Measurements from ENCODE around the gene MLF2.

The MLF2 gene

DNA sequence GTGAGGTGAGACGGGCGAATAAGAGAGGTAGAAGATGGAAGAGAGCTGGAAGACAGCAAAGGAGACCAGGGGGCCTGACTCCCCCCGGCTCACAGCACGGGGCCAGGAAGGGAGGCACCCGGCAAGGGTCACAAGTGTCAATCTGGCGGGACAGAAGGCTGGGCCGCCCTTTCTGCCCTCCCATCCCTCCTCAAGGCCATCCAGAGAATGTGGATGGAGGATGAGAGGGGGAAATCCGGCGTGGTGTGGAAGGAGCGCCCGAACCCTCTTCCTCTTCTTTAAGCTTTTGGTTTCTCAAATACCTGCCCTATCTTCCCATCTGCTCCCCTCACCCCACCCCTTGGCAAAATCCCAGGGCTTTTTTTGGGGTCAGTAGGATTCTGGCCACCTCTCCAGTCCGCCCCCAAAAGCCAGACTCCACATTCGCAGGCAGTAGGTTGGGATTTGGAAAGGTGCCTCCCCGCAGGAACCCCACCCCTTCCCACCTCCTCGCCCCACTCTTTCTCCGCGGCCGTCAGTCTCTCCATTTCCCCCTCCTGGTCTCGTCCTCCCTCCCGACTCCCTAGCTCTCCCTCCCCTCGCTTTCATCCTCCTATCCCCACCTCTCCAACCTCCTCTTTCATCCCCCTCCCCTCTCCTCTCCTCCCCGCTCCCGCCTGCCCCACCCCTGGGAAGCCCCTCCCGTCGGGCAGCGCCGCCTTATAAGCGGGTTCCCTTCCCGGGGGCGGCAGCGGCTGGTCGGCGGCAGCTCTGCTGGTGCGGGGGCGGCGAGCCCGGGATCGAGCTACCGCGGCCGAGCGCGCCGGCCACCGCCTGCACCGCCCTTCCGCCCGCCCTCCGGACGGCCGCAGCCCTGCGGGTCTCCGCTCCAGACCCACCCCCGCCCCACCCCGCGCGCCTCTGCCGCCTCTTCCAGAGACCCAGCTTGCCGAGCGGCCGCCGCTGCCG is 13.0 kb upstream of the MLF2 start, which contains the start of gene PTMS:
PTMS (plus strand) TSS at position 730 of the 948 bp plus-strand sequence. CDS start 343 bp downstream, outside the sequence.
- TF ChIP-seq NFIC (IDR thresholded peaks at IDR 0.05) (peak; percentile 69; the same call in 1 of the 2 replicates), ZBTB7A (IDR thresholded peaks at IDR 0.05; ENCODE audit: low read depth) (peak; percentile 42; the same call in 1 of the 2 replicates), FOXM1 (IDR thresholded peaks at IDR 0.05; ENCODE audit: borderline replicate concordance, low read depth) (peak; percentile 40; the same call in 1 of the 2 replicates), TAF1 (IDR thresholded peaks at IDR 0.05; ENCODE audit: low read depth) (no peak; the same call in none of the 2 replicates), EP300 (IDR thresholded peaks at IDR 0.05; ENCODE audit: borderline replicate concordance) (peak; percentile 5; the same call in 1 of the 2 replicates), EGR1 (IDR thresholded peaks at IDR 0.05) (peak; percentile 99), TEAD4 (IDR thresholded peaks at IDR 0.05) (peak; percentile 33; the same call in 1 of the 2 replicates), YY1 (IDR thresholded peaks at IDR 0.05; ENCODE audit: low read depth) (0 out of 2 replicates have a peak, but pooled peaks have one; percentile 31), RAD21 (IDR thresholded peaks at IDR 0.05; ENCODE audit: low read depth) (no peak), TCF12 (IDR thresholded peaks at IDR 0.05; ENCODE audit: low read depth) (peak; percentile 58), CREB1 (IDR thresholded peaks at IDR 0.05; ENCODE audit: low read depth) (no peak), CEBPB (IDR thresholded peaks at IDR 0.05) (no peak)
- TF ChIP-seq, protein P1, sequence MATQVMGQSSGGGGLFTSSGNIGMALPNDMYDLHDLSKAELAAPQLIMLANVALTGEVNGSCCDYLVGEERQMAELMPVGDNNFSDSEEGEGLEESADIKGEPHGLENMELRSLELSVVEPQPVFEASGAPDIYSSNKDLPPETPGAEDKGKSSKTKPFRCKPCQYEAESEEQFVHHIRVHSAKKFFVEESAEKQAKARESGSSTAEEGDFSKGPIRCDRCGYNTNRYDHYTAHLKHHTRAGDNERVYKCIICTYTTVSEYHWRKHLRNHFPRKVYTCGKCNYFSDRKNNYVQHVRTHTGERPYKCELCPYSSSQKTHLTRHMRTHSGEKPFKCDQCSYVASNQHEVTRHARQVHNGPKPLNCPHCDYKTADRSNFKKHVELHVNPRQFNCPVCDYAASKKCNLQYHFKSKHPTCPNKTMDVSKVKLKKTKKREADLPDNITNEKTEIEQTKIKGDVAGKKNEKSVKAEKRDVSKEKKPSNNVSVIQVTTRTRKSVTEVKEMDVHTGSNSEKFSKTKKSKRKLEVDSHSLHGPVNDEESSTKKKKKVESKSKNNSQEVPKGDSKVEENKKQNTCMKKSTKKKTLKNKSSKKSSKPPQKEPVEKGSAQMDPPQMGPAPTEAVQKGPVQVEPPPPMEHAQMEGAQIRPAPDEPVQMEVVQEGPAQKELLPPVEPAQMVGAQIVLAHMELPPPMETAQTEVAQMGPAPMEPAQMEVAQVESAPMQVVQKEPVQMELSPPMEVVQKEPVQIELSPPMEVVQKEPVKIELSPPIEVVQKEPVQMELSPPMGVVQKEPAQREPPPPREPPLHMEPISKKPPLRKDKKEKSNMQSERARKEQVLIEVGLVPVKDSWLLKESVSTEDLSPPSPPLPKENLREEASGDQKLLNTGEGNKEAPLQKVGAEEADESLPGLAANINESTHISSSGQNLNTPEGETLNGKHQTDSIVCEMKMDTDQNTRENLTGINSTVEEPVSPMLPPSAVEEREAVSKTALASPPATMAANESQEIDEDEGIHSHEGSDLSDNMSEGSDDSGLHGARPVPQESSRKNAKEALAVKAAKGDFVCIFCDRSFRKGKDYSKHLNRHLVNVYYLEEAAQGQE (IDR thresholded peaks at IDR 0.05; ENCODE audit: low read depth), result no peak

DNA sequence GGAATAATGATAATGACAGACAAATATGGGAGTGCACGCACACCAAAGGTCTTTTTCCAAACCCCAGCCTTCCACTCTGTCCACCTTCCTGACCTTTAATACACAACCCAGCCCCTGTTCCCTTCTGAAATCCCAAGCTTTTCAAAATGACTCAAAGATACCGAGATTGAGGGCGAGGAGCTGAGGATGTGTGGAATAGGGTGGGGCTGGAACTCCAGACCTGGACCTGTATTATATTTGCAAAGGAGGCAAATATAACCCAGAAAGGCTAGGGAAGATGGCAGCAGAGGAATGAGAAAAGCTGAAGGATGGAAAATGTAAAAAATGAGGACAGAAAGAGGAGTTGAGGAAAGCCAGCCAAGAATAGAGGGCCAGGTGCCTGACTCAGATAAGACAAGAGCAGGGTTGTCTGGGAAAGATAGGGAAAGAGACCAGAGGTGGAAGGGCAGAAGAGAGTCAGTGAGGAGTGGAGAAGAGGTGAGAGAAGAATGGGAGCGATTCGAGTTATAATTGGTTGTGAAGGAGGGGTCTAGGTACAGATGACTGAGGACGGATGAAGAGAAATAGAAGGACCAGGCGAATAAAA is 12.2 kb upstream of the MLF2 start:
- TF ChIP-seq CREB1 (IDR thresholded peaks at IDR 0.05; ENCODE audit: low read depth), result no peak
- TF ChIP-seq, protein P2, sequence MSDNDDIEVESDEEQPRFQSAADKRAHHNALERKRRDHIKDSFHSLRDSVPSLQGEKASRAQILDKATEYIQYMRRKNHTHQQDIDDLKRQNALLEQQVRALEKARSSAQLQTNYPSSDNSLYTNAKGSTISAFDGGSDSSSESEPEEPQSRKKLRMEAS (IDR thresholded peaks at IDR 0.05), result peak; percentile 13; the same call in 1 of the 2 replicates

DNA sequence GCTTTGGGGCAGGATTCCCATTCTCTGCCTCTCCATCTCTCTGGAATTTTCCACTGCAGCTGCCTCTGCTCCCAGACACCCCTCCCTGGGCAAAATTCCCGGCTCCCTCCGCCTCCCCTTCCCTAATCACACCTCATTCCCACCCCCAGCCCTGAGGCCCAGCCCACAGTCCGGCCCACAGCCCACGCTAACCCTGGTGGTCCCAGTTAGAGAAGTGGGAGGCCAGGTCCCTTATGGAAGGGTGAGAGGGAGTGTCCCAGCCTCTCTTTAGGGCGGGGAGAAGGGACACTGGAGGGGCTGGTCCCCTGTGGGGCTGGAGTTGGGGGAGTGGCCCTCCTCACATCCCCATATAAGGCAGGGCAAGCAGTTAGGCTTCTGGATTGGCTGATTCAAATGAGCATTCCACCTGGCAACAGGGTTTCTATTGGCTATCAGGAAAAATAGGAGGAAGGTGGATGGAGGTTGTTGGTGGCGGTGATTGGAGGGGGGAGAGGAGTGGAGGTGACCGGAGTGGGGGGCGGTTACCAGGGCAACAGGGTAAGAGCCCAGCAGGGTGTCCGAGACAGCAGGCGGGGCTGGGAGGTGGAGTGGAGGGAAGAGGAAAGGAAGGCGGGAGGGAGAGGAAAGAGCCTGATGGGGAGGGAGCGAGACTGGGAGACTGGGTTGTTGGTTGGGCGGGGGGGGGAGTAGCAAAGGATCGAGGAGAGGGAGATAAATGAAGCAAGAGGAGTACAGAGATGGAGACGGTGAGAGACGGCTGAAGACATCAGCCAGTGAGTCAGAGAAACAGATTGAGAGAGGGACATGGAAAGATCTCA is 11.3 kb upstream of the MLF2 start:
- TF ChIP-seq NFIC (IDR thresholded peaks at IDR 0.05), result no peak
- TF ChIP-seq, protein P2 (IDR thresholded peaks at IDR 0.05), result peak; percentile 25; the same call in 1 of the 2 replicates
- TF ChIP-seq TEAD4 (IDR thresholded peaks at IDR 0.05), result 0 out of 2 replicates have a peak, but pooled peaks have one; percentile 12
- TF ChIP-seq EGR1 (IDR thresholded peaks at IDR 0.05), result peak; percentile 67; the same call in 1 of the 2 replicates
- peak; percentile 40; the same call in 1 of the 2 replicates for TF ChIP-seq TCF12 (IDR thresholded peaks at IDR 0.05; ENCODE audit: low read depth)
- TF ChIP-seq, protein P1 (IDR thresholded peaks at IDR 0.05; ENCODE audit: low read depth), result no peak
- TF ChIP-seq TAF1 (IDR thresholded peaks at IDR 0.05; ENCODE audit: low read depth), result no peak
- TF ChIP-seq CREB1 (IDR thresholded peaks at IDR 0.05; ENCODE audit: low read depth), result no peak
- peak; percentile 88 for TF ChIP-seq EP300 (IDR thresholded peaks at IDR 0.05; ENCODE audit: borderline replicate concordance)
- TF ChIP-seq YY1 (IDR thresholded peaks at IDR 0.05; ENCODE audit: low read depth), result 0 out of 2 replicates have a peak, but pooled peaks have one; percentile 39
- TF ChIP-seq FOXM1 (IDR thresholded peaks at IDR 0.05; ENCODE audit: borderline replicate concordance, low read depth), result peak; percentile 99
- TF ChIP-seq, protein P3, sequence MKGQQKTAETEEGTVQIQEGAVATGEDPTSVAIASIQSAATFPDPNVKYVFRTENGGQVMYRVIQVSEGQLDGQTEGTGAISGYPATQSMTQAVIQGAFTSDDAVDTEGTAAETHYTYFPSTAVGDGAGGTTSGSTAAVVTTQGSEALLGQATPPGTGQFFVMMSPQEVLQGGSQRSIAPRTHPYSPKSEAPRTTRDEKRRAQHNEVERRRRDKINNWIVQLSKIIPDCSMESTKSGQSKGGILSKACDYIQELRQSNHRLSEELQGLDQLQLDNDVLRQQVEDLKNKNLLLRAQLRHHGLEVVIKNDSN (IDR thresholded peaks at IDR 0.05), result 0 out of 2 replicates have a peak, but pooled peaks have one; percentile 15
- no peak for TF ChIP-seq CEBPB (IDR thresholded peaks at IDR 0.05)
- TF ChIP-seq RAD21 (IDR thresholded peaks at IDR 0.05; ENCODE audit: low read depth), result no peak
- no peak; the same call in 1 of the 2 replicates for TF ChIP-seq ZBTB7A (IDR thresholded peaks at IDR 0.05; ENCODE audit: low read depth)

DNA sequence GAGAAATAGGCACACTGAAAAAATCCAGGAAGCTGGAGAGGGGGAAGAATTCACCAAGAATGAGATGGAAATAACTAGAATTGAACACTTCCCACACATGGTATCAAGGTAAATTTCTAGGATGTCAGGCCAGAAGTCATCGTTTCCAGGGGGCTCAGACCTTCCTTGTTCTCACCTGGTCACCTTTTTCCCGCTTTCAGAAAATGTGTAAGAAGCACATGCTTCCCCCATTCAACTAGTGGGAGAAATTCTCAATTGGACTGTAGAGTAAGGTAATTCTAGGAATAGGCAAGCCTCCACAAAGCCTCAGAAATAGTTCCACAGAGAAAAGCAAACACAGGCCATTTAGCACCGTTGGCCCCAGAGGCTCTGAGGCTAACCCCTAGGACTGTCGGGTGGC is 10.4 kb upstream of the MLF2 start:
- TF ChIP-seq, protein P1 (IDR thresholded peaks at IDR 0.05; ENCODE audit: low read depth), result no peak
- TF ChIP-seq, protein P2 (IDR thresholded peaks at IDR 0.05), result peak; percentile 71
